Astrocyte (in vitro differentiated cells and primary cell): Measurements from ENCODE around the gene RGS10. TPM values are rescaled to one million over a fixed set of nuclear protein-coding genes. Genes with fewer than 3 reads are reported as not detected.

Experiments used
- DNase-seq: peaks from one replicate; pipeline ENCODE4 v3.0.0-alpha.2; 2010; ENCODE audit warnings: low read depth
- FAIRE-seq: peaks from 2 replicates; lab custom pipeline; 2011; peaks lifted over from hg19 to GRCh38; lab: Jason Lieb, UNC
- H2AFZ ChIP-seq: 2 replicates; pipeline ENCODE4 v1.6.0; 2012; ENCODE audit warnings: low read depth, low read length, inconsistent platforms
- H3K27ac ChIP-seq: 2 replicates; pipeline ENCODE4 v1.5.1; 2011; ENCODE audit warnings: low read depth, low read length, inconsistent platforms
- H3K27me3 ChIP-seq: 2 replicates; pipeline ENCODE4 v1.6.0; 2011; ENCODE audit warnings: low read length, inconsistent platforms; ENCODE audit not compliant: insufficient read depth
- H3K36me3 ChIP-seq: 2 replicates; pipeline ENCODE4 v1.5.1; 2011; ENCODE audit warnings: low read length, inconsistent platforms; ENCODE audit not compliant: insufficient read depth
- H3K4me1 ChIP-seq: 2 replicates; pipeline ENCODE4 v1.5.1; 2011; ENCODE audit warnings: low read length, inconsistent platforms; ENCODE audit not compliant: insufficient read depth
- H3K4me2 ChIP-seq: 2 replicates; pipeline ENCODE4 v1.6.0; 2012; ENCODE audit warnings: low read length, inconsistent platforms
- H3K4me3 ChIP-seq: 2 replicates; pipeline ENCODE4 v1.5.1; 2011; ENCODE audit warnings: low read depth, mild to moderate bottlenecking, low read length, inconsistent platforms; ENCODE audit not compliant: insufficient read depth
- H3K79me2 ChIP-seq: 2 replicates; pipeline ENCODE4 v1.6.0; 2012; ENCODE audit warnings: mild to moderate bottlenecking, low read length, inconsistent platforms; ENCODE audit not compliant: insufficient read depth
- H3K9ac ChIP-seq: 2 replicates; pipeline ENCODE4 v1.6.0; 2012; ENCODE audit warnings: mild to moderate bottlenecking, low read length, inconsistent platforms
- H3K9me3 ChIP-seq: 2 replicates; pipeline ENCODE4 v1.5.1; 2012; ENCODE audit warnings: low read depth, mild to moderate bottlenecking, low read length, inconsistent platforms; ENCODE audit not compliant: insufficient read depth
- H4K20me1 ChIP-seq: 2 replicates; pipeline ENCODE4 v1.6.0; 2012; ENCODE audit warnings: low read length, inconsistent platforms; ENCODE audit not compliant: insufficient read depth
- H3K27ac Mint-ChIP-seq: one replicate; pipeline ENCODE4 v1.8.0; 2021; ENCODE audit warnings: mild to moderate bottlenecking, mixed read lengths; ENCODE audit not compliant: unreplicated experiment
- H3K27me3 Mint-ChIP-seq: one replicate; pipeline ENCODE4 v1.8.0; 2021; ENCODE audit warnings: low read depth, mixed read lengths; ENCODE audit not compliant: unreplicated experiment
- H3K36me3 Mint-ChIP-seq: one replicate; pipeline ENCODE4 v1.8.0; 2021; ENCODE audit warnings: low read depth, mixed read lengths; ENCODE audit not compliant: unreplicated experiment
- H3K4me1 Mint-ChIP-seq: one replicate; pipeline ENCODE4 v1.8.0; 2021; ENCODE audit warnings: low read depth, mixed read lengths; ENCODE audit not compliant: unreplicated experiment
- H3K4me3 Mint-ChIP-seq: one replicate; pipeline ENCODE4 v1.8.0; 2021; ENCODE audit warnings: mild to moderate bottlenecking, moderate library complexity, mixed read lengths; ENCODE audit not compliant: unreplicated experiment
- H3K9me3 Mint-ChIP-seq: one replicate; pipeline ENCODE4 v1.8.0; 2021; ENCODE audit warnings: mild to moderate bottlenecking, mixed read lengths; ENCODE audit not compliant: unreplicated experiment
- EZH2 ChIP-seq: IDR thresholded peaks from 2 replicates; pipeline ENCODE4 v1.6.1; 2012; ENCODE audit warnings: mild to moderate bottlenecking, low read length, inconsistent platforms; ENCODE audit not compliant: insufficient read depth
- total RNA-seq: library from RNA; stranded (reverse); gene quantifications from 2 replicates; pipeline ENCODE4 v1.2.1, GENCODE V29; 2021
- TF ChIP-seq, protein P1 (sequence below): IDR thresholded peaks from 2 replicates; pipeline ENCODE4 v1.5.1; 2011; ENCODE audit warnings: low read depth, mild to moderate bottlenecking, inconsistent platforms, low read length, moderate library complexity; ENCODE audit not compliant: insufficient read depth

The RGS10 gene
- total RNA-seq, 1 donor from 2014 or later, result 40.1 TPM

DNA sequence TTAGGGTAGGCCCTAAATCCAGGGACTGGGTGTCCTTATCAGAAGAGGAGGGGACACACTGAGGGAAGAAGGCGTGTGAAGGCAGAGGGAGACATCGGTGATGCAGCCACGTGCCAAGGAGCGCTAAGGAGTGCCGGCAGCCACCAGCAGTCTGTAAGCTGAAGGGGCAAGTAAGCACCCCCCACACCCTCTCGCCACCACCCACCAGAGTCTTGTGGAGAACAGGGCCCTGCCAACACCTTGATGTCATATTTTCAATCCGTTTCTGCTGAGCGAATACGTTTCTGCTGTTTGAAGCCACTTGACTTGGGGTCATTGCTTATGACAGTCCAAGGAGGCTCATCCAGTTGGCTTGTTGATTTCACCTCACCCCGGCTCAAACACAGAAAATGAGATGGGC is 37.9 kb downstream of the RGS10 start:
- no peak overlapping the region for H3K27ac ChIP-seq
- no peak overlapping the region for H3K9ac ChIP-seq
- FAIRE-seq (no peak), DNase-seq (no peak)
- peak overlapping the region; percentile 26 for H3K27ac Mint-ChIP-seq
- no peak overlapping the region for H3K4me3 ChIP-seq
- H4K20me1 ChIP-seq, result peaks cover 9% of the 10 kb centered on the region
- H3K9me3 ChIP-seq, result no peaks in the 10 kb centered on the region
- H2AFZ ChIP-seq, result no peak overlapping the region
- H3K9me3 Mint-ChIP-seq, result no peaks in the 10 kb centered on the region
- H3K79me2 ChIP-seq, result no peaks in the 10 kb centered on the region
- H3K4me3 Mint-ChIP-seq, result no peak overlapping the region
- H3K27me3 Mint-ChIP-seq, result peaks cover 6% of the 10 kb centered on the region
- H3K27me3 ChIP-seq, result no peaks in the 10 kb centered on the region
- H3K4me1 ChIP-seq, result peaks cover 4% of the 10 kb centered on the region
- no peak overlapping the region for H3K4me2 ChIP-seq
- no peak for TF ChIP-seq EZH2
- TF ChIP-seq, protein P1, sequence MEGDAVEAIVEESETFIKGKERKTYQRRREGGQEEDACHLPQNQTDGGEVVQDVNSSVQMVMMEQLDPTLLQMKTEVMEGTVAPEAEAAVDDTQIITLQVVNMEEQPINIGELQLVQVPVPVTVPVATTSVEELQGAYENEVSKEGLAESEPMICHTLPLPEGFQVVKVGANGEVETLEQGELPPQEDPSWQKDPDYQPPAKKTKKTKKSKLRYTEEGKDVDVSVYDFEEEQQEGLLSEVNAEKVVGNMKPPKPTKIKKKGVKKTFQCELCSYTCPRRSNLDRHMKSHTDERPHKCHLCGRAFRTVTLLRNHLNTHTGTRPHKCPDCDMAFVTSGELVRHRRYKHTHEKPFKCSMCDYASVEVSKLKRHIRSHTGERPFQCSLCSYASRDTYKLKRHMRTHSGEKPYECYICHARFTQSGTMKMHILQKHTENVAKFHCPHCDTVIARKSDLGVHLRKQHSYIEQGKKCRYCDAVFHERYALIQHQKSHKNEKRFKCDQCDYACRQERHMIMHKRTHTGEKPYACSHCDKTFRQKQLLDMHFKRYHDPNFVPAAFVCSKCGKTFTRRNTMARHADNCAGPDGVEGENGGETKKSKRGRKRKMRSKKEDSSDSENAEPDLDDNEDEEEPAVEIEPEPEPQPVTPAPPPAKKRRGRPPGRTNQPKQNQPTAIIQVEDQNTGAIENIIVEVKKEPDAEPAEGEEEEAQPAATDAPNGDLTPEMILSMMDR, result no peak
- peaks cover 3% of the 10 kb centered on the region for H3K36me3 ChIP-seq
- H3K4me1 Mint-ChIP-seq, result peaks cover 12% of the 10 kb centered on the region
- peaks cover 18% of the 10 kb centered on the region for H3K36me3 Mint-ChIP-seq

- no peak overlapping the region for H3K27ac ChIP-seq
- no peak for FAIRE-seq
These were observed 38.7 kb downstream of the RGS10 start for GRCh38 chr10:119503821-119504220.

DNA sequence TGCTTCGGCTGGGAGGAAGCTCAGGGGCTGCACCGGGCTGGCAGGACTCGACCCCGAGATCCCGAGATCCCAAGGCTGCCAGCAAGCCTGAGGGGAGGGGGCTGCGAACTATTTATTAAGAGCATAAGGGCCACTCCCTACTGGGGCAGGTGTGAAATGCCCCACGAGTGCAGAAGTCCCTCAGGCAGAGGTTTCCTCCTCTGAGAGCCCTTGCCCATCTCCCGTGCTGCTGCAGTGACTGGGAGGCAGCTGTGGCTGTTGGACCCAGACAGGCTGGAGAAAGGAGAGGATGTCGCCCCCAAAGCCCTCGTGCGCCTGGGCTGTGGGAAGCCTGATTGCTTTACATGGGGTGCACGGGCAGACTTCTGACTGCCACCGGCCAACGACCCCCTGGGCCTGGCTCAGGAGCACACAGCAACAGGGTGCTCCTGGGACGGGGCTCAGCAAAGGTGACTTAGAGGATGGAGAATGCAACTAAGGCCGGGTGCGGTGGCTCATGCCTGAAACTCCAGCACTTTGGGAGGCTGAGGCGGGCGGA is 39.8 kb downstream of the RGS10 start:
- no peak for FAIRE-seq
- H3K27me3 ChIP-seq, result no peaks in the 10 kb centered on the region
- H3K4me1 Mint-ChIP-seq, result peaks cover 26% of the 10 kb centered on the region
- H4K20me1 ChIP-seq, result peaks cover 9% of the 10 kb centered on the region
- DNase-seq, result no peak
- H3K4me3 ChIP-seq, result no peak overlapping the region
- H3K36me3 ChIP-seq, result peaks cover 8% of the 10 kb centered on the region
- no peak overlapping the region for H2AFZ ChIP-seq
- no peak overlapping the region for H3K27ac Mint-ChIP-seq
- peaks cover 13% of the 10 kb centered on the region for H3K36me3 Mint-ChIP-seq
- H3K9me3 ChIP-seq, result no peaks in the 10 kb centered on the region
- no peak overlapping the region for H3K9ac ChIP-seq
- TF ChIP-seq EZH2, result no peak
- H3K4me3 Mint-ChIP-seq, result no peak overlapping the region
- H3K79me2 ChIP-seq, result no peaks in the 10 kb centered on the region
- no peak overlapping the region for H3K27ac ChIP-seq
- H3K4me2 ChIP-seq, result no peak overlapping the region
- H3K4me1 ChIP-seq, result peaks cover 7% of the 10 kb centered on the region
- H3K9me3 Mint-ChIP-seq, result no peaks in the 10 kb centered on the region
- H3K27me3 Mint-ChIP-seq, result peaks cover 3% of the 10 kb centered on the region

More at GRCh38 chr10:119503821-119504220, 38.7 kb downstream of the RGS10 start:
- DNase-seq, result no peak
- Histone ChIP-seq H2AFZ (no peak overlapping the region), H3K36me3 (peaks cover 3% of the 10 kb centered on the region), H4K20me1 (peaks cover 9% of the 10 kb centered on the region), H3K9me3 (no peaks in the 10 kb centered on the region), H3K9ac (no peak overlapping the region), H3K4me2 (no peak overlapping the region), H3K79me2 (no peaks in the 10 kb centered on the region), H3K4me3 (no peak overlapping the region), H3K27me3 (no peaks in the 10 kb centered on the region), H3K4me1 (peaks cover 7% of the 10 kb centered on the region)
- Mint-ChIP-seq H3K27me3 (peaks cover 6% of the 10 kb centered on the region), H3K4me3 (no peak overlapping the region), H3K36me3 (peaks cover 18% of the 10 kb centered on the region), H3K4me1 (peaks cover 20% of the 10 kb centered on the region), H3K9me3 (no peaks in the 10 kb centered on the region), H3K27ac (no peak overlapping the region)
- TF ChIP-seq, protein P1, result no peak
- TF ChIP-seq EZH2, result no peak
